Mucosa of stomach (tissue), 1 donor: Measurements from ENCODE around the gene TEP1.

Source experiments
- H3K27me3 ChIP-seq: one replicate; pipeline ENCODE4 v1.7.0; 2013; ENCODE audit warnings: mild to moderate bottlenecking, low read length; ENCODE audit not compliant: control insufficient read depth, insufficient read depth
- H3K36me3 ChIP-seq: one replicate; pipeline ENCODE4 v1.7.0; 2013; ENCODE audit warnings: low read length; ENCODE audit not compliant: control insufficient read depth, insufficient read depth
- H3K4me1 ChIP-seq: one replicate; pipeline ENCODE4 v1.7.0; 2013; ENCODE audit warnings: mild to moderate bottlenecking, low read length; ENCODE audit not compliant: control insufficient read depth, insufficient read depth
- H3K4me3 ChIP-seq: one replicate; pipeline ENCODE4 v1.7.0; 2013; ENCODE audit warnings: low read length
- H3K9ac ChIP-seq: one replicate; pipeline ENCODE4 v1.7.0; 2013; ENCODE audit warnings: mild to moderate bottlenecking, low read length, moderate library complexity
- H3K9me3 ChIP-seq: one replicate; pipeline ENCODE4 v1.7.0; 2013; ENCODE audit warnings: mild to moderate bottlenecking, low read length, moderate library complexity; ENCODE audit not compliant: control insufficient read depth
- donor health status: Pancreatic carcinoma.

TEP1 gene

GRCh38 chr14:20329355-20329754 is 83.9 kb downstream of the TEP1 start:
- H3K4me1 ChIP-seq, result peaks cover 6% of the 10 kb centered on the region
- H3K36me3 ChIP-seq, result no peaks in the 10 kb centered on the region
- H3K27me3 ChIP-seq, result no peaks in the 10 kb centered on the region
- no peak overlapping the region for H3K4me3 ChIP-seq
- H3K9ac ChIP-seq, result no peak overlapping the region
- no peaks in the 10 kb centered on the region for H3K9me3 ChIP-seq

- Histone ChIP-seq H3K9me3 (no peaks in the 10 kb centered on the region), H3K27me3 (no peaks in the 10 kb centered on the region), H3K9ac (no peak overlapping the region), H3K36me3 (no peaks in the 10 kb centered on the region), H3K4me1 (peaks cover 6% of the 10 kb centered on the region), H3K4me3 (no peak overlapping the region)
These were observed 84.6 kb downstream of the TEP1 start for GRCh38 chr14:20328705-20329104.

GRCh38 chr14:20327005-20327869 is 86.1 kb downstream of the TEP1 start:
- Histone ChIP-seq H3K9me3 (no peaks in the 10 kb centered on the region), H3K36me3 (no peaks in the 10 kb centered on the region), H3K9ac (no peak overlapping the region), H3K4me1 (peaks cover 3% of the 10 kb centered on the region), H3K27me3 (no peaks in the 10 kb centered on the region), H3K4me3 (no peak overlapping the region)

GRCh38 chr14:20317720-20318119 is 95.6 kb downstream of the TEP1 start:
- H3K4me1 ChIP-seq, result no peaks in the 10 kb centered on the region
- H3K4me3 ChIP-seq, result no peak overlapping the region
- H3K27me3 ChIP-seq, result no peaks in the 10 kb centered on the region
- H3K9ac ChIP-seq, result no peak overlapping the region
- H3K9me3 ChIP-seq, result no peaks in the 10 kb centered on the region
- peaks cover 11% of the 10 kb centered on the region for H3K36me3 ChIP-seq
